ENCODE measurements around the gene SLC46A1. TPM values are rescaled to one million over a fixed set of nuclear protein-coding genes. Genes with fewer than 3 reads are reported as not detected.

The SLC46A1 gene
- total RNA-seq, 1 donor from 2014 or later = 7.4 TPM

GRCh38 chr17:28397275-28397674, 8.7 kb downstream of the SLC46A1 start:
- Histone ChIP-seq H3K27me3 (ENCODE audit: insufficient read depth, low read length) (no peaks in the 10 kb centered on the region), H3K9ac (ENCODE audit: low read length) (no peak overlapping the region), H3K79me2 (ENCODE audit: insufficient read depth, low read length) (no peaks in the 10 kb centered on the region), H3K4me3 (ENCODE audit: insufficient read depth, low read depth, low read length) (no peak overlapping the region), H3K27ac (ENCODE audit: low read depth, low read length) (no peak overlapping the region), H3K4me2 (ENCODE audit: low read length) (no peak overlapping the region), H3K36me3 (ENCODE audit: insufficient read depth, low read length) (no peaks in the 10 kb centered on the region), H3K9me3 (ENCODE audit: insufficient read depth, low read depth, low read length) (no peaks in the 10 kb centered on the region), H3K4me1 (ENCODE audit: insufficient read depth, low read length) (peaks cover 9% of the 10 kb centered on the region), H2AFZ (ENCODE audit: low read depth, low read length) (no peak overlapping the region), H4K20me1 (ENCODE audit: insufficient read depth, low read length) (peaks cover 6% of the 10 kb centered on the region)
- TF ChIP-seq CTCF (IDR thresholded peaks at IDR 0.05; ENCODE audit: insufficient read depth, low read depth, low read length) (no peak), EZH2 (IDR thresholded peaks at IDR 0.05; ENCODE audit: insufficient read depth, low read length) (no peak)
- DNase-seq (ENCODE audit: low read depth) (no peak), FAIRE-seq (no peak)
- peaks cover 25% of the 10 kb centered on the region for H3K4me1 Mint-ChIP-seq (ENCODE audit: low read depth, unreplicated experiment)
- peaks cover 3% of the 10 kb centered on the region for H3K27me3 Mint-ChIP-seq (ENCODE audit: low read depth, unreplicated experiment)
- H3K4me3 Mint-ChIP-seq (ENCODE audit: unreplicated experiment) = no peak overlapping the region
- peaks cover 18% of the 10 kb centered on the region for H3K36me3 Mint-ChIP-seq (ENCODE audit: low read depth, unreplicated experiment)
- H3K9me3 Mint-ChIP-seq (ENCODE audit: unreplicated experiment) = no peaks in the 10 kb centered on the region
- no peak overlapping the region for H3K27ac Mint-ChIP-seq (ENCODE audit: unreplicated experiment)

GRCh38 chr17:28396635-28397239, 9.3 kb downstream of the SLC46A1 start:
- TF ChIP-seq EZH2 (IDR thresholded peaks at IDR 0.05; ENCODE audit: insufficient read depth, low read length) (no peak), CTCF (IDR thresholded peaks at IDR 0.05; ENCODE audit: insufficient read depth, low read depth, low read length) (no peak)
- DNase-seq (ENCODE audit: low read depth) = no peak
- Mint-ChIP-seq H3K9me3 (ENCODE audit: unreplicated experiment) (no peaks in the 10 kb centered on the region), H3K27me3 (ENCODE audit: low read depth, unreplicated experiment) (peaks cover 3% of the 10 kb centered on the region), H3K4me1 (ENCODE audit: low read depth, unreplicated experiment) (peaks cover 25% of the 10 kb centered on the region), H3K4me3 (ENCODE audit: unreplicated experiment) (no peak overlapping the region), H3K27ac (ENCODE audit: unreplicated experiment) (no peak overlapping the region), H3K36me3 (ENCODE audit: low read depth, unreplicated experiment) (peaks cover 18% of the 10 kb centered on the region)
- Histone ChIP-seq H3K4me1 (ENCODE audit: insufficient read depth, low read length) (peaks cover 9% of the 10 kb centered on the region), H3K36me3 (ENCODE audit: insufficient read depth, low read length) (no peaks in the 10 kb centered on the region), H4K20me1 (ENCODE audit: insufficient read depth, low read length) (peaks cover 6% of the 10 kb centered on the region), H3K27me3 (ENCODE audit: insufficient read depth, low read length) (no peaks in the 10 kb centered on the region), H3K9me3 (ENCODE audit: insufficient read depth, low read depth, low read length) (no peaks in the 10 kb centered on the region), H2AFZ (ENCODE audit: low read depth, low read length) (no peak overlapping the region), H3K27ac (ENCODE audit: low read depth, low read length) (no peak overlapping the region), H3K79me2 (ENCODE audit: insufficient read depth, low read length) (no peaks in the 10 kb centered on the region), H3K9ac (ENCODE audit: low read length) (no peak overlapping the region), H3K4me2 (ENCODE audit: low read length) (no peak overlapping the region), H3K4me3 (ENCODE audit: insufficient read depth, low read depth, low read length) (no peak overlapping the region)
- no peak for FAIRE-seq

GRCh38 chr17:28395968-28396367, 10.0 kb downstream of the SLC46A1 start:
- no peak overlapping the region for H2AFZ ChIP-seq (ENCODE audit: low read depth, low read length)
- Mint-ChIP-seq H3K36me3 (ENCODE audit: low read depth, unreplicated experiment) (peaks cover 20% of the 10 kb centered on the region), H3K4me1 (ENCODE audit: low read depth, unreplicated experiment) (peaks cover 25% of the 10 kb centered on the region), H3K4me3 (ENCODE audit: unreplicated experiment) (no peak overlapping the region), H3K27ac (ENCODE audit: unreplicated experiment) (no peak overlapping the region), H3K27me3 (ENCODE audit: low read depth, unreplicated experiment) (no peaks in the 10 kb centered on the region), H3K9me3 (ENCODE audit: unreplicated experiment) (no peaks in the 10 kb centered on the region)
- FAIRE-seq = no peak
- H3K27ac ChIP-seq (ENCODE audit: low read depth, low read length) = no peak overlapping the region
- no peak overlapping the region for H3K4me2 ChIP-seq (ENCODE audit: low read length)
- no peaks in the 10 kb centered on the region for H3K9me3 ChIP-seq (ENCODE audit: insufficient read depth, low read depth, low read length)
- peaks cover 9% of the 10 kb centered on the region for H3K4me1 ChIP-seq (ENCODE audit: insufficient read depth, low read length)
- TF ChIP-seq CTCF (IDR thresholded peaks at IDR 0.05; ENCODE audit: insufficient read depth, low read depth, low read length) (no peak), EZH2 (IDR thresholded peaks at IDR 0.05; ENCODE audit: insufficient read depth, low read length) (no peak)
- no peaks in the 10 kb centered on the region for H3K27me3 ChIP-seq (ENCODE audit: insufficient read depth, low read length)
- H3K9ac ChIP-seq (ENCODE audit: low read length) = no peak overlapping the region
- peaks cover 6% of the 10 kb centered on the region for H4K20me1 ChIP-seq (ENCODE audit: insufficient read depth, low read length)
- no peak overlapping the region for H3K4me3 ChIP-seq (ENCODE audit: insufficient read depth, low read depth, low read length)
- peaks cover under 1% of the 10 kb centered on the region for H3K36me3 ChIP-seq (ENCODE audit: insufficient read depth, low read length)
- no peaks in the 10 kb centered on the region for H3K79me2 ChIP-seq (ENCODE audit: insufficient read depth, low read length)
- no peak for DNase-seq (ENCODE audit: low read depth)
